Stomach (tissue), 9 donors: Measurements from ENCODE around the gene PTH2R. TPM values are rescaled to one million over a fixed set of nuclear protein-coding genes. Genes with fewer than 3 reads are reported as not detected.
A peak's percentile ranks its signal among the peaks of the same experiment; 100 is the strongest.

Experiments
- DNase-seq, 2 donors: peaks; one replicate each; pipeline versions ENCODE4 v3.0.0 to v3.0.0-alpha.2; 2013 to 2019
- H3K27ac ChIP-seq, 5 donors: fragments of 200-600 bp in 4 of 5; sonication (generic) in 4 of 5; one replicate each; pipeline ENCODE4 v1.5.1; 2013 to 2019; ENCODE audit warnings: mild to moderate bottlenecking in 1 of 5, moderate library complexity in 1 of 5
- H3K27me3 ChIP-seq, 3 donors: fragments of 200-600 bp; sonication (generic); one replicate each; pipeline ENCODE4 v1.5.1; 2017 to 2019; ENCODE audit warnings: mixed run types in 1 of 3
- H3K36me3 ChIP-seq, 4 donors: fragments of 200-600 bp; sonication (generic); 1 replicate in 3 of 4; 2 replicates in 1 of 4; pipeline ENCODE4 v1.5.1; 2016 to 2019
- H3K4me1 ChIP-seq, 4 donors: fragments of 200-600 bp; sonication (generic); one replicate each; pipeline ENCODE4 v1.5.1; 2016 to 2019
- H3K4me3 ChIP-seq, 4 donors: fragments of 200-600 bp; sonication (generic) in 3 of 4; one replicate each; pipeline ENCODE4 v1.5.1; 2016 to 2019; ENCODE audit warnings: mild to moderate bottlenecking in 1 of 4
- H3K9me3 ChIP-seq, 4 donors: fragments of 200-600 bp; sonication (generic); one replicate each; pipeline ENCODE4 v1.5.1; 2016 to 2019
- CTCF ChIP-seq, 7 experiments: fragments of 450-650 bp in 4 of 7; fragments of 200-600 bp in 3 of 7; sonication (generic) in 3 of 7; IDR thresholded peaks; one replicate each; pipeline ENCODE4 v1.5.1; 2016 to 2019; ENCODE audit warnings: antibody characterized with exemption in 7 of 7, control low read depth in 2 of 7, mild to moderate bottlenecking in 1 of 7
- EP300 ChIP-seq: sonication (generic); formaldehyde crosslinking; IDR thresholded peaks from one replicate; pipeline ENCODE4 v1.6.1; 2017; ENCODE audit warnings: antibody characterized with exemption
- POLR2A ChIP-seq, 4 donors: fragments of 450-650 bp; IDR thresholded peaks; one replicate each; pipeline ENCODE4 v1.6.1; 2016; ENCODE audit warnings: antibody characterized with exemption in 4 of 4, control low read depth in 2 of 4, mild to moderate bottlenecking in 1 of 4, moderate library complexity in 1 of 4
- POLR2AphosphoS5 ChIP-seq, 3 donors: sonication (generic); formaldehyde crosslinking; IDR thresholded peaks; one replicate each; pipeline ENCODE4 v1.6.1; 2016; ENCODE audit warnings: antibody characterized with exemption in 3 of 3
- WGBS, 5 donors: extraction: QIAGEN DNeasy Blood & Tissue Kit in 3 of 5; methylation state at CpG; one replicate each; pipeline versions ENCODE4 v1.1.5 to v1.1.7; 2013 to 2018; 5-methylcytosine and 5-hydroxymethylcytosine counted together
- intact Hi-C: fragments of 100-400 bp; cut with DNase I; formaldehyde crosslinking; loops from one replicate; pipeline ENCODE4 v1.15.1; 2023; ENCODE audit warnings: low total_unique reads
- polyA plus RNA-seq, 3 donors: library from polyadenylated mRNA; stranded (reverse); fragments of 200-250 nt; gene quantifications; one replicate each; pipeline ENCODE4 v1.2.3, GENCODE V29; 2013
- total RNA-seq, 5 donors: library from RNA; depleted of rRNA; stranded (reverse); fragments of >200 nt; gene quantifications; one replicate each; pipeline versions ENCODE4 v1.1.0 to v1.2.3, GENCODE V29; 2014 to 2016
- donor health status: healthy with polysubstance abuse.
- donor health status: Bipolar disorder and iron deficiency.
- donor health status: healthy.

The PTH2R gene
- total and polyA plus RNA-seq, 8 donors, result 0.05 to 0.55 TPM; not detected in 6

GRCh38 chr2:208492069-208492468, 85.5 kb downstream of the PTH2R start:
- Histone ChIP-seq H3K27ac (no peak overlapping the region), H3K4me3 (no peak overlapping the region), H3K36me3 (no peaks in the 10 kb centered on the region), H3K27me3 (no peaks in the 10 kb centered on the region), H3K9me3 (peaks cover 0 to 8% (median 8%) of the 10 kb centered on the region in 4 donors), H3K4me1 (no peaks in the 10 kb centered on the region)
- TF ChIP-seq CTCF (IDR thresholded peaks at IDR 0.05), result no peak
- no peak for TF ChIP-seq POLR2AphosphoS5 (IDR thresholded peaks at IDR 0.05)
- TF ChIP-seq EP300, result no peak
- no peak for TF ChIP-seq POLR2A (IDR thresholded peaks at IDR 0.05)
- intact Hi-C loops, result no loop called here
- no peak for DNase-seq
- 66 to 77% (median 71%) methylated on average over 3 of the region's 3 CpGs for WGBS, 5 donors

GRCh38 chr2:208493186-208493585, 86.6 kb downstream of the PTH2R start:
- Histone ChIP-seq H3K27me3 (no peaks in the 10 kb centered on the region), H3K36me3 (no peaks in the 10 kb centered on the region), H3K9me3 (no peaks in the 10 kb centered on the region), H3K4me3 (no peak overlapping the region), H3K27ac (no peak overlapping the region), H3K4me1 (no peaks in the 10 kb centered on the region)
- DNase-seq, result no peak
- intact Hi-C loops, result no loop called here
- WGBS, 5 donors, result 87 to 92% (median 90%) methylated on average over 12 of the region's 12 CpGs
- TF ChIP-seq POLR2A (IDR thresholded peaks at IDR 0.05), result no peak
- TF ChIP-seq CTCF (IDR thresholded peaks at IDR 0.05), result no peak

- 27 to 49% (median 39%) methylated on average over 2 of the region's 2 CpGs for WGBS, 5 donors
- DNase-seq, result no peak
- Histone ChIP-seq H3K27ac (no peak overlapping the region), H3K4me1 (no peaks in the 10 kb centered on the region), H3K9me3 (no peaks in the 10 kb centered on the region), H3K4me3 (no peak overlapping the region), H3K36me3 (no peaks in the 10 kb centered on the region), H3K27me3 (no peaks in the 10 kb centered on the region)
- TF ChIP-seq POLR2AphosphoS5 (IDR thresholded peaks at IDR 0.05) (no peak), EP300 (no peak), POLR2A (IDR thresholded peaks at IDR 0.05) (no peak), CTCF (IDR thresholded peaks at IDR 0.05) (no peak)
- intact Hi-C loops, result no loop called here
Measured at GRCh38 chr2:208496129-208496528, 89.5 kb downstream of the PTH2R start.

GRCh38 chr2:208501206-208501605, 94.6 kb downstream of the PTH2R start:
- H3K36me3 ChIP-seq, result no peaks in the 10 kb centered on the region
- no peaks in the 10 kb centered on the region for H3K27me3 ChIP-seq
- peaks cover 0 to 16% (median 0%) of the 10 kb centered on the region in 4 donors for H3K9me3 ChIP-seq
- H3K4me3 ChIP-seq, result no peak overlapping the region
- TF ChIP-seq EP300 (no peak), CTCF (IDR thresholded peaks at IDR 0.05) (no peak), POLR2A (IDR thresholded peaks at IDR 0.05) (no peak), POLR2AphosphoS5 (IDR thresholded peaks at IDR 0.05) (no peak)
- WGBS, 5 donors, result 18 to 24% (median 20%) methylated on average over 7 of the region's 7 CpGs
- intact Hi-C loops, result no loop called here
- no peak overlapping the region for H3K27ac ChIP-seq
- peak in 1 of 2 donors; percentile 44 for DNase-seq
- H3K4me1 ChIP-seq, result no peaks in the 10 kb centered on the region
